ENCODE data around the gene TBRG4.
"Not testable (repeated sequence)": the region's sequence is repeated elsewhere in the genome, so short reads cannot be mapped to it uniquely, and the experiment has no call there.

TBRG4 gene

GRCh38 chr7:45111298-45112223 is at the start of gene TBRG4:
Gene TBRG4 (minus strand): TSS chr7:45111697. CDS start chr7:45109237, 2,460 bp downstream.
- peak; percentile 99 for DNase-seq (ENCODE audit: low spot score)

GRCh38 chr7:45161138-45161537 is 49.6 kb upstream of the TBRG4 start:
- DNase-seq (ENCODE audit: low spot score), result no peak

GRCh38 chr7:45160417-45160881 is 49.0 kb upstream of the TBRG4 start:
- no peak for DNase-seq (ENCODE audit: low spot score)

- no peak for DNase-seq (ENCODE audit: low spot score)
These were observed 47.8 kb upstream of the TBRG4 start for GRCh38 chr7:45159296-45159695.

- no peak for DNase-seq (ENCODE audit: low spot score)
These were observed 47.0 kb upstream of the TBRG4 start for GRCh38 chr7:45158471-45158870.

- DNase-seq (ENCODE audit: low spot score), result no peak
These were observed 46.3 kb upstream of the TBRG4 start, which contains the start of gene RAMP3 for GRCh38 chr7:45157653-45158401. Gene RAMP3 (plus strand): TSS chr7:45157791. CDS start chr7:45157829, 38 bp downstream.

- DNase-seq (ENCODE audit: low spot score), result no peak
These were observed 45.8 kb upstream of the TBRG4 start for GRCh38 chr7:45157286-45157652.

GRCh38 chr7:45156516-45157272 is 45.2 kb upstream of the TBRG4 start:
- no peak for DNase-seq (ENCODE audit: low spot score)

- no peak for DNase-seq (ENCODE audit: low spot score)
These were observed 44.4 kb upstream of the TBRG4 start for GRCh38 chr7:45155941-45156340.

- DNase-seq (ENCODE audit: low spot score), result no peak
These were observed 43.9 kb upstream of the TBRG4 start for GRCh38 chr7:45155357-45155900.

- not testable (repeated sequence) for DNase-seq (ENCODE audit: low spot score)
These were observed 42.4 kb upstream of the TBRG4 start for GRCh38 chr7:45153861-45154260.

- DNase-seq (ENCODE audit: low spot score), result no peak
These were observed 41.7 kb upstream of the TBRG4 start for GRCh38 chr7:45153233-45153632.

GRCh38 chr7:45151967-45152366 is 40.5 kb upstream of the TBRG4 start:
- no peak for DNase-seq (ENCODE audit: low spot score)

GRCh38 chr7:45151131-45151684 is 39.7 kb upstream of the TBRG4 start:
- DNase-seq (ENCODE audit: low spot score), result no peak

- DNase-seq (ENCODE audit: low spot score), result no peak
These were observed 38.7 kb upstream of the TBRG4 start for GRCh38 chr7:45150199-45150598.

GRCh38 chr7:45149606-45150005 is 38.1 kb upstream of the TBRG4 start:
- no peak for DNase-seq (ENCODE audit: low spot score)

- DNase-seq (ENCODE audit: low spot score), result no peak
These were observed 37.1 kb upstream of the TBRG4 start for GRCh38 chr7:45148653-45148973.

GRCh38 chr7:45147858-45148652 is 36.6 kb upstream of the TBRG4 start:
- DNase-seq (ENCODE audit: low spot score), result no peak

GRCh38 chr7:45146531-45147379 is 35.3 kb upstream of the TBRG4 start:
- DNase-seq (ENCODE audit: low spot score), result no peak

GRCh38 chr7:45145881-45146280 is 34.4 kb upstream of the TBRG4 start:
- no peak for DNase-seq (ENCODE audit: low spot score)
